ENCODE results near the gene FAM219B.
"Not testable (repeated sequence)": the region's sequence is repeated elsewhere in the genome, so short reads cannot be mapped to it uniquely, and the experiment has no call there.

FAM219B gene

DNA sequence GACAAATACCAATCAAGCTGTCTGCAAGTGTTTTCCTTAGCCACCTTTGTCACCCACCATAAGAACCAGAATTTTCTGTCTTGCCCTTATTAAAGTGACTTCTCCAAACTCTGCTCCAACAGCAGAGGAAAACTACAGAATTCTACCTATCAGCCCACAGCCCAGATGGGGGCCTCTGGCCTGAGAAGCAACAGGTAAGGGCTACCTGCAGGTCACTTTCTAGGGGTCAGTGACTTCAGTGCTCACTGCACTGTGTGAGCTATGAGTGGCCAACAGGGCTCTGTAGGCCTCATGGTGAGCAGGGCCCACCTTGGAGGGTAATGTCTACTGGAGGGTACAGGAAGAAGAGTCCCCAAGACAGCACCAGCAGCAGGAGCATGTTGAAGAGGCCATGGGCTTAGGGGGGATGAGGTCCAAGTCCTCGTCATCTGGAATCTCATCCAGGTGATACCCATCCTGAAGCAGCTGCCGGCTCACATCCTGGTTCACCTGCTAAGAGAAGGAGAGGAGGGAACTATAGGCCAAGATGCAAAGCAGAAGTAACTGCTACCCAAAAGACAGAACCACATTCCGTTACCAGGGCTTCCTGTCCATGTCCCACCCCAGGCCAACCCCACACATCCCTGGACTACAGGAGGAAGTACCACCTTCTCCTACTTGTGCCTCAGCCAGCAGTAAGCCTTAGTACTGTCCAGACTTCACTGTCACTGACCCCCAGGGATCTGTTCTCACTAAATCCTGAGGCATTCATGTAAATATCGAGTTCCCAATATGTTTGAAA, 4.2 kb downstream of the FAM219B start:
- DNase-seq: no peak

DNA sequence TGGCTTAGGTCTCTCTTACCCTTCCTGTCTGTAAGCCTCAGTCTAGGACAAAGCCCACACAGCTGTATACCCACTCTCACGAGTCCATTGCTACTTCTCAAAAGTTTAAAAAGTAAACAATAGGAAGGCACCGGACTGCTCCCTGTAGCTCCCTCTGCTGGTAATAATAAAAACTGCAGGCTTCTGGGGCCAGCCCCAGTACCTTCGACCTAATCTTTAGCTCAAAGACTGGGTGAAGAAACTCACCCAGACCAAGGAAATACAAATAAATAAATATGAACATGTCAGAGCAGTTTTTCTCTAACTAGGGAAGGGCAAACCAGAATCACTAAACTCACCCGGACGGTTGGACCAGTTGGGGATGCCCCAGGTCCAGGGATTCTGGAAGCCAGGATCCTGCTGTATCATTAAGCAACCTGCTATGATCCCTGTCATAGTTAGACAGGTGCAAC, 5.0 kb downstream of the FAM219B start:
- DNase-seq: peak; percentile 56

DNA sequence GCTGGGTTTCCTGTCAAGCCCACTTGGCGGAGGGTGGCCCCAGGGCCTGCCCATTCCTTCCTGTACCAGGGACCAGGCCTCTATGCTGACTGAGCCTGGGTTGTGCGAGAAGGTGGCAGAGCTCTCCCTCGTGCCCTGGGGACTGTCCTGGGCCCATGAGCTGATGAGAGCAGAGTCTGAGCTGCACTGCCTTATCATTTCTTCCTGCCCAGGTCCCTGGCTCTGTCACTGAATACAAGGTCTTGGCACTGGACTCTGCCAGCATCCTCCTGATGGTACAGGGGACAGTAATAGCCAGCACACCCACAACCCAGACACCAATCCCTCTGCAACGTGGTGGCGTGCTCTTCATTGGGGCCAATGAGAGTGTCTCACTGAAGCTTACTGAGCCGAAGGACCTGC, 9.3 kb downstream of the FAM219B start:
- DNase-seq: no peak

DNA sequence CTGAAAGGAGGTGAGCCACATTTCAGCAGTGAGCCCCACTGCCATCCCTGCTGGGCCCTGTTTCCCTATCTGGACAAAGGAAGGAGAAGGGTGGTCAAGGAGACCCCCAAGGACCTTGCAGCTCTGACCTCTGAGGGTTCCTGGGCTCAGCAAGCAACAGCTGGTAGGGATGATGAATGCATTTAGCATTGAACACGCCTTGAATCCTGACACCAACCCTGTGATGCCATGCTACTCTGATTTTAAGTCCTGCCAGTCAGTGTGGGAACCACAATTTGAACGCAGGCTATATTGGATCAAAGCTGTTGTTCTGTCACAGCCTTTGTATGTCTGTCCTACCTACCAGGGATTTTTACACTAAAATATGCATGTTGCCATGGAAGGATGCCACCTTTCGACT, 10.3 kb downstream of the FAM219B start:
- no peak for DNase-seq

DNA sequence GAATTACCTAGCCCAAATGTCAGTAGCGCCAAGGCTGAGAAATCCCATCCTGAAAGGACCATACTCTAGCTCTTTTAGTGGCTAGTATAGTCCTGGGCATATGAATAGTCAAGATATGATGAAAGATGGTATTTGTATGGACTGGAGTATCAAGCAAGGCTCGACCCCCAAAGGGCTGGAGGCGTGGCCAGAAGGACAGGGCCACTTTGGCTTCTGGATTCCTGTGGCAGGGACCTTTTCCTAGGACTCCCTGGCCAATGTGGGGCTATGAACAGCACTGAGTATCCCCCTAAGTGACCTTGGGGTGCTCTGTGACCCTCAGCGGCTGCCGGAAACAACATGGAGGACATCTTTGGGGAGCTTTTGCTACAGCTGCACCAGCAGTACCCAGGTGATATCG, 10.8 kb downstream of the FAM219B start:
- DNase-seq: no peak

DNA sequence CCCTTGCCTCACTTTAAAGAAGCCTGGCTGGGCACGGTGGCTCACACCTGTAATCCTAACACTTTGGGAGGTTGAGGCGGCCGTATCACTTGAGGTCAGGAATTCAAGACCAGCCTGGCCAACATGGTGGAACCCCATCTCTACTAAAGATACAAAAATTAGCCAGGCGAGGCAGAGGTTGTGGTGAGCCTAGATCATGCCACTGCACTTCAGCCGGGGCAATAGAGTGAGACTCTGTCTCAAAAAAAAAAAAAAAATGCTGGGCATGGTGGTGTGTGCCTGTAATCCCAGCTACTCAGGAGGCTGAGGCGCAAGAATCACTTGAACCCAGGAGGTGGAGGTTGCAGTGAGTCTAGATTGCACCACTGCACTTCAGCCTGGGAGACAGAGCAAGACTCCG, 12.3 kb downstream of the FAM219B start:
- DNase-seq: not testable (repeated sequence)

DNA sequence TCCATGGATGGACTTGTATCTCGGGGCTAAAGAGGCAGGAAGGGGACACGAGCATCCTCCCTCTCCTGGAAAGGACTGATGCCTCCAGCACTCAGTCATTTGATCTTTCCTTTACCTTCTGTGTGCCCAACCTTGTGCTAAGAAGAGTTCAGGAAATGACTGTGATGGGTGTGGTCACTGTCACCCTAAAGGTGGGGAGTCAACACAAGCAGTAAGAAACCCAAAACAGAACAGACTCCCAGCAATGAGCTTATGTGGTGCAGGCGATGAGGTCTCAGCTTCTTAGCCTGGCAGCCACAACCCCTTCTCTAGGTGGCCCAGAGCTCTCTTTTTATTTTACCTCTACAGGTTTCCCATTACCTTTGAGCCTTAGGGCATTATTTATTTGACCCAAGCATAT, 13.0 kb downstream of the FAM219B start:
- peak; percentile 25 for DNase-seq

DNA sequence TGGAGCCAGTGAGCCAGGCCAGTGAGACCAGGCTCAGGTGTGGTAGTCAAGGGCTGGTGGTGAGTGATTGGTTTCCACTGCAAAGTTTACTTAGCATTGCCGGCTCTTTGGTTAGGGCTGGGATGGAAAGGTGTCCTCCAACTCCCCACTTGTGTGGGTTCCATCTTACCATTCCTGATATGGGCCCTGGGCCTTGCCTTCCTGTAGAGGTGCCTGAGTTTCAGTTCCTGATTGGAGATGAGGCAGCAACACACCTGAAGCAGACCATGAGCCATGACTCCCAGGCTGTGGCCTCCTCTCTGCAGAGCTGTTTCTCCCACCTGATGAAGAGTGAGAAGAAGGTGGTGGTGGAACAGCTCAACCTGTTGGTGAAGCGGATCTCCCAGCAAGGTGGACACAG, 13.7 kb downstream of the FAM219B start:
- DNase-seq: no peak

DNA sequence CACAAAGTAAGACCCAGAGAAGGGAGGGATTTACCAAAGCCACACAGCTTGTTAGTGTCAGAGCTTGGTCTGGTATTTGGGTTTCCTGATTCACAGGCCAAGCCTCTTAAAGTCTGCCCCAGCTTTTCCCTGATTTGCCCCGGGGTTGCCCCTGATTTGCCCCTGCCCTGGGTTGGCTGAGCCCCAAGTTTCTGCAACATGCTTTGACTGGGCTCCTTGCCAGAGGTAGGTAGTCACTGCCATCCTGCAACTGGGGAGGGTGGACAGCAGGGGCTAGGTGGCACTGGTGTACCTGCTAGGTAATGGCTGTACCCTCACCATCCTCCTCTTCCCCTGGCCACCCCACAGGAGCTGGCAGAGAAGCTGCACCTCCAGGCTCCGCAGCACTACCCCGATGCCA, 14.3 kb downstream of the FAM219B start:
- DNase-seq: no peak

DNA sequence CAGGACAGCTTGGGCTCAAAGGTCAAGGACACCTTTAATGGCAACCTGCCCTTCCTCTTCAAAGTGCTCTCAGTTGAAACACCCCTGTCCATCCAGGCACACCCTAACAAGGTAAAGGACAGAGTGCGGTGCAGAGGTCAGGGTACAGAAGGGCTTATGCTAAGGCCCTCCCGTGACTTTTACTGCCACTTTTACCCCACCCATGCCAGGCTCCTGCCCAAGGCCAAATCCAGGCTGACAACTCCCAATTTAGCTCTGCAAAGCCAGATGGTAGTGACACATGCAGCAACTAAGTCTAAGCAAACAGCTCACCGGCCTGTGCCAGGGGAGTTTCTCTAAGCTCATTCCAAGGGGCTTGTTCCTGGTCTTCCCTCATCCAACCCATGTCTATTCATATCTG, 15.2 kb downstream of the FAM219B start:
- no peak for DNase-seq

DNA sequence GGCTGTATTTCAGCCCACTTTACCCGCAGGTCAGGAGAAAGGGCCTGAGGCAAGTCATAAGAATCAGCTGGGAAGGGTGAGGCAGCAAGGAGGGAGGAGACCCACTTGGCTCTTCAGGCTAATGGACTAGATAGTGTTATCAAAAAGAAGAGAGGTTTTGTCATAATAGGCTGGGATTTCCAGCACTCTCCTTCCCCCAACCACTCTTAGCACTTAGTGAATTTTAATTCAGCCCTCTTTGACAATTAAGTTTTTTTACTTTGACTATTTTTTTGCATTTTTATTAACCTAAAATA, 16.0 kb downstream of the FAM219B start:
- DNase-seq: no peak

DNA sequence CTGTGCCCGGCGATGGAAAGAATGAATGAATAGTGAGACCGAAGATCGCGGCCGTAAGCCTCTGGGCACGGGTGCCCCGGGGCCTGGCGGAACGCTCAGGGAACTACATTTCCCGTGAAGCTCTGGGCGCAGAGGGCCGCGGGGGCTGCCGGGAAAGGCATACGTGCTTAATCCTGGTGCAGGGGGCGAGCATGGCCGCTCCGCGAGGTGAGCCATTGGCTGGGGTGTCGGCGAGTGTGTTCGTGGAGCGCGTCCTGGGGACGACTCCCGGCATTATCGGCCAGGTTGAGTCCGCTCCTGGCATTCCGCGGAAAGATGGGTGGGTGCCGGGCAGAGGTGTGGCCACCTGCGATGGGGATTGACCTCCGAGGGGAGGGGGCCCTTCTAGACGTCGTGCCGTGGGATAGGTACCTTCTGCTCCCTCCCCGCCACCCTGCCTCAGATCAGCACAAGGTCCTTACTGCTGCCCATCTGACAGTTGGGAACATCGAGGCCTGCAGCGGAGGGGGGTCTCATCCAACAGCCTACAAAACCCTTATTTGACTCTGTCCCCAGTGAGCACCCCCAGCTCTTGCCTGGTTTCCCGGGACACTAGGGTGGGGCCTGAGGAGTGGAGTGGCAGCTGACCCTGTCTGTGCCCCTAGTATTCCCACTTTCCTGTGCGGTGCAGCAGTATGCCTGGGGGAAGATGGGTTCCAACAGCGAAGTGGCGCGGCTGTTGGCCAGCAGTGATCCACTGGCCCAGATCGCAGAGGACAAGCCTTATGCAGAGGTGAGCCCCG, 16.6 kb downstream of the FAM219B start, which contains the start of gene MPI:
Gene MPI (plus strand): TSS at position 160 of the 782 bp plus-strand sequence. CDS start 32 bp downstream, at position 192.
- peak; percentile 81 for DNase-seq

DNA sequence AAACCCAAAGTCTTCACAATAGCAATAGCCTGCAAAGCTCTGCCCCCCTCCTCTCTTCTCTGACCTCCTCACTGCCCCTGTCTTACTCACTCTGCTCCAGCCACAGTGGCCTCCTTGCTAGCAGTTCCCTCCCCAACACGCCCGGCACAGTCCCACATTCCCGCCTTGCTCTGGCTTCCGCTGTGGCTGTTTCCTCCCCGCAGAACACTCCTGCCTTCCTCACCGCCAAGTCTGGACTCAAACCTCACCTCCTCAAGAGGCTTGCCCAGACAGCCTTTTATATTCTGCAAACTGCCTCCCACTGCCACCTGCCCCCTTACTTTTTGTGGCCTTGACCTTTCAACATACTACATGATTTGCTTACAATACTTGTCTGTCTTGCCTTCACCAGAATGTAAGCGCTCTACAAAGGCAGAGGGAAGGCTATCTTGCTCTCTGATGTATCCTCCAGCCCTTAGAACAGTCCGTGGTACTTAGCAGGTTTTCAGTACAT, 17.2 kb downstream of the FAM219B start:
- DNase-seq: no peak

DNA sequence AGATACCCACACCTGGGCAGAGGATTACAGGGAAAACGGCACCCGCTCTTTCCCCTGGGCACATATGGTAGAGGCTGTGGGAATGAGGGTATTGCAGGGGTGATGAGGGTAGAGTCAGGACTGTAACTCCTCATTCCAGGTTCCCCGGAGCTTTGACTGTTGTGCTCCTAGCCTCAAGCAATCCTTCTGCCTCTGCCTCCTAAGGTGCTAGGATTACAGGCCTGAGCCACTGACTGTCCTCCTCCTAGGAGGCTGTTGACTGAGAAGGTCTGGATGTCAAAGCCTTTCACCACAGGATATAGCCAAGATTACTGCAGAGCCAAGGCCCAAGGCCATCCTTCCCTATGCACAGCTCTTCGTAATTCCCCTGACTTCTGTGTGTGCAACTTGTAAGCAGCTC, 17.9 kb downstream of the FAM219B start:
- no peak for DNase-seq

DNA sequence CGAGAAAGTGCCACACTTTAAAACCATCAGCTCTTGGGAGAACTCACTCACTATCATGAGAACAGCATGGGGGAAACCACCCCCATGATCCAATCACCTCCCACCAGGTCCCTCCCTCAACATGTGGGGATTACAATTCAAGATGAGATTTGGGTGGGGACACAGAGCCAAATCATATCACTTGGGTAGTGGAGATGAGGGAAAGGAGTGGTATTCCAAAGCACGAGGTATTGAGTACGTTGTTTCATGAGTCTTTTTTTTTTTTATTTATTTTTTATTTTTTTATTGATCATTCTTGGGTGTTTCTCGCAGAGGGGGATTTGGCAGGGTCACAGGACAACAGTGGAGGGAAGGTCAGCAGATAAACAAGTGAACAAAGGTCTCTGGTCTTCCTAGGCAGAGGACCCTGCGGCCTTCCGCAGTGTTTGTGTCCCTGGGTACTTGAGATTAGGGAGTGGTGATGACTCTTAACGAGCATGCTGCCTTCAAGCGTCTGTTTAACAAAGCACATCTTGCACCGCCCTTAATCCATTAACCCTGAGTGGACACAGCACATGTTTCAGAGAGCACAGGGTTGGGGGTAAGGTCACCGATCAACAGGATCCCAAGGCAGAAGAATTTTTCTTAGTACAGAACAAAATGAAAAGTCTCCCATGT, 19.0 kb downstream of the FAM219B start:
- DNase-seq: not testable (repeated sequence)

DNA sequence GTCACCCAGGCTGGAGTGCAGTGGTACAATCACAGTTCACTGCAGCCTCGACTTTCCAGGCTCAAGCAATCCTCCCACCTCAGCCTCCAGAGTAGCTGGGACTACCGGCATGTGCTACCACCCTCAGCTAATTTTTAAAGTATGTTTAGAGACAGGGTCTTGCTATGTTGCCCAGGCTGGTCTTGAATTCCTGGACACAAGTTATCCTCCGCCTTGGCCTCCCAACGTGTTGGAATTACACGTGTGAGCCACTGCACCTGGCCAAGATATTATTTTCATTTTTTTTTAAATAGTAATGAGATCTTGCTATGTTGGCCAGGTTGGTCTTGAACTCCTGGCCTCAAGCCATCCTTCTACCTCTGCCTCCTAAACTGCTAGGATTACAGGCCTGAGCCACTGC, 21.2 kb downstream of the FAM219B start:
- DNase-seq: no peak

DNA sequence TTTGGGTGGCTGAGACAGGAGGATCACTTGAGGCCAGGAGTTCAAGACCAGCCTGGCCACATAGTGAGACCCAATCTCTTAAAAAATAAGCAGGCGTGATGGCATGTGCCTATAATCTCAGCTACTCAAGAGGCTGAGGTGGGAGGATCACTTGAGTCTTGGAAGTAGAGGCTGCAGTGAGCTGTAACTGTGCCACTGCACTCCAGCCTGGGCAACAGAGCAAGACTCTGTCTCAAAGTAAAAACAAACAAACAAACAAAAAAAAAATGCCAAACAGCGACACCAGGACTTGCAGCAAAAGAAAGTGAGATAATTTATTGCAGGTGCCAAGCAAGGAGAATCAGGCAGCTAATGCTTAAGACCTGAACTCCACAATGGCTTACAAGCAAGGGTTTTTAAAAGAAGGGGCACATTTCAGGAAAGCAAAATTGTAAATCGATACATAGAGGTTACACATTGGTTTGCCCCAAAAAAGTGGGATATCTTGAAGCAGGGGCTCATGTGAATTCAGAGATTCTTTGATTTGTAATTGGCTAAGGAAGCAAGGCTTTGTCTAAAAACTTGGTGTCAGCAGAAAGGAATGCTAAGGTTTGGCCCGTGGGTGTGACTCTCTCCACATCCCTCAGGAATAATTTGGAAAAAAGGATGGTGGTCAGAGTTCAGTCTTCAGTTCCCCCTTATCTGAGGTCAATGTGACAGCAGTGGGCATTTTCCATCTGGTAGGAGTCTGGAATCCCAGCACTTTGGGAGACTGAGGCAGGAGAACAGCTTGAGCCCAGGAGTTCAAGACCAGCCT, 22.0 kb downstream of the FAM219B start:
- no peak for DNase-seq

DNA sequence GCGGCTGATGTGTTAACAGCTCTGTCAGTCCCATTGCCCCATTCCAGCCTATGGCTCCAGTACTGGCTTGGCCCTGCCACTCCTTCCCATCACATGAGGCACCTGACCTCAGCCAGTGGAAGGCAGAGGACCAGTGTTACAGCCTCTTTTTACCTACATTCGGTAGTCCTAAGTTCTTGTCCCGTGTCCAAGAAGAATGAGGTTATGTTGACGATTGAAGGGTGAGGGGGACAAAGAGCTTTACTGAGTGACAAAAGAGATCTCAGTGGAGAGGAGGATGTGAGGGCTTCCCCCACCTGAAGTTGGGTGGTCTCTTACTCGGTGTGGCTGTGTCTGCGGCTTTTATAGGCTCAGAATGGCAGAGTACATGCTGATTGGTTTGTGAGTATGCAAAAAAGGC, 24.1 kb downstream of the FAM219B start:
- no peak for DNase-seq

DNA sequence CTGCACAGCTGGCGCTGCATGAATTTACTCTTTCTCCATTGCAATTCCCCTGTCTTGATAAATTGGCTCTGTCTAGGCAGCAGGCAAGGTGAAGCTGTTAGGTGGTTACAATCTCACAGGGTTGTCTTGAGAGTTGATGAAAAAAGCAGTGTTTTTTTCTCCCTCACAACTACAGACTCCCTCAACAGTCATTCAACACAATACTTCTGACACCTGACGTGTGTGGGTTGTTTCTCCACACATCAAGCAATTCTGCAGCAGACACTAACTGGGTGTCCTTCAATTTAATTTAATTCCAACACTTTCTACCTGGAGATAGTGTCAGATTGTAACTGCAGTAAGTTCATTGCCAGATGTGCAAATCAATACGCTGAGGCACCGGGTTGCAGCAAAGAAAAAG, 28.4 kb downstream of the FAM219B start:
- DNase-seq: no peak

DNA sequence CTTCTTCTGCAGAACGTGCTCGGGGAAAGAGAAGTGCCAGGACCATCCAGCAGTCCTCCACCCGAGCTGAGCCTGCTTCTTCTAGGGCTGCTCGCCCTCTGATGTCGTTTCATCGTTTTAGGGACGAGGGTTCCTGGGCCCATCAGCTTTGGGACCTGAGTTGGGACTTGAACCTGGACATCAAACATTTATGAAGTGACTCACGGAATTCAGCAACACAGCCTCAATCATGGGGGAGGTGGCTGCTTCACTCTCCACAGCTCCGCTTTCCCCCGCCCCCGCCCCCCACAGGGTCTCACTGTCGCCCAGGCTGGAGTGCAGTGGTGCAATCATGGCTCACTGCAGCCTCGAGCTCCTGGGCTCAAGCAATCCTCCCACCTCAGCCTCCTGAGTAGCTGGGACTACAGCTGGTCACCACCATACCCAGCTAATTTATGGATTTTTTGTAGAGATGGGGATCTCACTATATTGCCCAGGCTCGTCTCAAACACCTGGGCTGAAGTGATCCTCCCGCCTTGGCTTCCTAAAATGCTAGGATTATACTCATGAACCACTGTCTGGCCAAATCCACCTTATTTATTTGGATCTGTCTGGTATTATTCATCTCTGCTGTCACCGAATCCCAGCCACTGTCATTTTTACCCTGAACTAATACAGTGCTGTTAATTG, 32.8 kb downstream of the FAM219B start:
- DNase-seq: no peak

DNA sequence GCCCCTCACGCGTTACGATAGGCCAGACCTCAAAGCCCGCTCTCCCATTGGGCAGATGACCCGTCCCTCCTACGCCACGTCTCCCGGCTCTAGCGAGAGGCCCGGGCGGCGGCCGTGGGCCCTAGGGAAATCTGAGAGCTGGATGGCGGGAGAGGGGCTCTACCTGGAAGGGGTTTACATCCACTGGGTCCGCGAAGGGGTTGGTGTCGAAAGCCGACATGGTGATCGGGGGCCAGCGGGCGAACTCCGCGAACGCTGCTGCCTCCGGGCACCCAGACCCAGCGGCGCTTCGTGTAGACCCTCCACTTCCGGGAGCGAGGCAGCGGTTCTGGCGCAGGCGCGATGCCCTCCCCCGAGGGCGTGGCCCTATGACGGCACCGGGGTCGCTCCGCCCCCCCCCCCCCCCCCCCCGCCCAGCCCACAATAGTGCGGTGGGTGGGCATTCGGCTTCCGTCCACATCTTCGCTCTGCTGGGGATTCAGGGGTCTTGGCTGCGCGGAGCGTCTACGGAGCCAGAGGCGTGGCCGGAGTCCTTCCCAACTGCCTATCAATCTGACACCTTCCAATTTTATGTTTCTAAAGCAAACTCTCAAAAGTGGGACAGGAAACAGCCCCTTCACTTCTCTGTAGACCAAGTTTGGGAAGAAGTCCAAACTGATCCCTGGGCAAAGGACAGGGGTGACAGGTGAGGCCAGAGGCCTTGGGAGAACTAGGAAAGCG, 33.5 kb downstream of the FAM219B start, which contains the start of gene SCAMP2:
Gene SCAMP2 (minus strand): TSS at position 330 of the 720 bp plus-strand sequence. CDS start 110 bp downstream, at position 220.
- DNase-seq: peak; percentile 86

DNA sequence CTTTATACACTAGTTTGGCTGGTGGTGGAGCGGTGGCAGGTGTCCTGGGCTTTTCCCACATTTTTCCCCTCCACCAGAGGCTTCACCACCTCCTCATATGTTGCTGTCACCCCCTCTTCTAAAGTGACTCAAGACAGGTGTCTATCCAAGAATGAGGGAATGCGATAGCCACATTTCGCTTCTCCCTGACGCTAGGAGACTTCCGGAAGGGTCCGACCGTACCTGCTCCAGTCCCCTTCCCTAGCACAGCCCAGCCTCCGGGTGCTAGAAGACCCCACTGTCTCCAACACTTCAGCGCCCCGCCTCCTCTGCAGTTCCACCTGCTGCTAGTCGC, 34.0 kb downstream of the FAM219B start:
- no peak for DNase-seq

All from activated CD4-positive, alpha-beta T cell treated with anti-CD3 and anti-CD28 coated beads, Interleukin-2, amount 50 U/mL, for 1 hour (primary cell).